HG02970 (cell line): ENCODE results near the gene IKBKG.
"Not testable (repeated sequence)": the region's sequence is repeated elsewhere in the genome, so short reads cannot be mapped to it uniquely, and the experiment has no call there.

Experiments
- ATAC-seq: cut with Tn5 transposase; IDR thresholded peaks from one replicate; pipeline ENCODE4 v1.9.1; 2021; ENCODE audit warnings: mild to moderate bottlenecking, moderate library complexity, moderate number of reproducible peaks; ENCODE audit not compliant: unreplicated experiment, low FRiP score

IKBKG gene

DNA sequence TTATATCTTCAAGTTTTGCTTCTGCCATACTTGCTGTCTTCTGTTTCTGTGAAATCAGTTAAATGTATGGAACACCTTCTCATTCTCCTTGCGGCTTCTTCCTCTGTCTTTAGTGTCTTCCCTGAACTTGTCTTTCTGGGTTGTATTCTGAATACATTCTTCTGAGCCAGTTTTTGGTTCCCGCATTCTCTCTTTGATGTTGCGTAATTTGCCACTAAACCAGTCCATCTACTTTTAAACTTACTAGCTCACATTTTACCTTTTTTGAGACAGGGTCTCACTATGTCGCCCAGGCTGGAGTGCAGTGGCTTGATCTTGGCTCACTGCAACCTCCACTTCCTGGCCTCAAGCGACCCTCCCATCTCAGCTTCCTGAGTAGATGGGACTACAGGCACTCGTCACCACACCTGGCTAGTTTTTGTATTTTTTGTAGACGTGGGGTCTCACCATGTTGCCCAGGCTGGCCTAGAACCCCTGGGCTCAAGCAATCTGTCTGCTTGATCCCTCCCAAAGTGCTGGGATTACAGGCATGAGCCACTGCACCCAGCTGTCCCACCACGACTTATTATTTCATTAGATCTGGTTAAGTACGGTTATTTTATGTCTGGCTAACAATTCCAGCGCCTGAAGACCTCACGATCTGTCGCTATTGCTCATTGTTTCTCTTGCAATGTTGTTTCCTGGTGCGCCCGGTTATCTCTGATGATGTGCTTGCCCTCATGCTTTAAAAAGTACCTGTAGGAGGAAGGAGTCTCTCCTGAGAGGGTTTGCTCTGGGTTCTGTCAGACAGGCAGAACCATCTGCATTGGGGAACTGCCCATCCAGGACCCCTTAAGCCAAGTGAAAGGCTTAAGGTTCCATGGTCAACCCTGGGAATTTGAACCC lies 21.6 kb upstream of the IKBKG start:
- no peak for ATAC-seq

DNA sequence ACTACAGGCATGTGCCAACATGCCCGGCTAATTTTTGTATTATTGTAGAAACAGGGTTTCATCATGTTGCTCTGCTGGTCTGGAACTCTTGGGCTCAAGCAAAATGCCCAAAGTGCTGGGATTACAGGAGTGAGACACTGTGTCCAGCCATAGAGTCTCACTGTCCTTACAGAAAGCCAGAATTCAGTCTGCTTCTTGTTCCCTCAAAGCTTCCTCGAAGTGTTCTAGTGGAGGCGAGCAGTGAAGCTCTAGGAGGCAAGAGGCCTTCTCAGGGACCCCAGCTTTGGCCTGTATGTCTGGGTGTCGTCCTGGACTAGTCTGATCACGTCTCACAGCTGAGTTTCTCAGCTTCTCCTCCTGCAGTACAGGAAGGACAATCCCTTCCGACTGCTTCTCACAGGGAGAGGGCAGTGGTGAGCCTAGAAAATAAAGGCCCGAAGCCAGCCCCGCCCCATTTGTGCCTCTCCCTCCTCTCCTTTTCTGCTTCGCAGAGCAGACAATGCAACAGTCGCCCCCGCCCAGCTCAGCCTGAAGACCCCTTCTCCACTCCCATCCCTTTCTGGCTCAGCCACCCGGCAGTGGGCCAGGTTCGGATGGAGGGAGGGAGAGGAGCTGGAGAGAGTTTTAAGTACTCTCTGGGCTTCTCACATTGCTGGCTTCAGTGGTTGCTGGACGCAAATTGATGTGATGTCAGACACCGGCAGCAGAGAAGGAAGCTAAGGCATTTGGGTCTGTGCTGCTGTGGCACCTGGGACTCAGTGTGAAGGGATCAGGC lies 20.3 kb upstream of the IKBKG start:
- no peak for ATAC-seq

DNA sequence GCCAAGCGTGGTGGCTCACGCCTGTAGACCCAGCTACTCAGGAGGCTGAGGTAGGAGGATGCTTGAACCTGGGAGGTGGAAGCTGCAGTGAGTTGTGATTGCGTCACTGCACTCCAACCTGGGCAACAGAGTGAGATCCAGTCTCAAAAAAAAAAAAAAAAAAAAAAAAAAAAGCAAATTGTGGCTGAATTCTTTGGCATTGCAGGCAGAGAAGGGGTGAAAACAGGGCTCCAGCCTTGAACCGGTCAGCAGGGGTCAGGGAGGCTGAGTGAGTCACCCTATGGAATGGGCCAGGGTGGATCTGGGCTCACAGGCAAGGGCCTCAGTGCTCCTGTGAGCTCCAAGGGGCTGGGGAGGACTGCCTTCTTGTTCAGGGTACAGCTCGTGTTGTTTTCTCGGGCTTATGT lies 18.2 kb upstream of the IKBKG start:
- no peak for ATAC-seq

DNA sequence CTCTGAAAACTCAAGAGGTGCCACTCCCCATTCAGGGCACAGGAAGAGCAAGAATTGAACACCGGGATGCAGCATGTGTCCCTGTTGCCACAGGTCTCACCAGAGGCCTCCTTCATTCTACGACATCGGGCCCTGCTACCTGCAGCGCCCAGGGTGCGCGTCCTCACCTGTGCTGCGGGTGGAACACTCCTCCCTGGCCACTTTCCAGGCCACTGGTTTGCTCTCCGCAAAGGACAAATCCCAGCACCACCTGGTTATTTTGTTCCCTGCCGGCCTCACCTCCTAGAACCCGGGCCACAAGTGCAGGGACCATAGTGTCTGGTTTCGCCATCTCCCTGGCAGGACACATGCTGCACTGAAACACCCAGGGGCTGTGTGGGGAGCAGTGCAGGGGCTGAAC lies 17.1 kb upstream of the IKBKG start:
- ATAC-seq: no peak

DNA sequence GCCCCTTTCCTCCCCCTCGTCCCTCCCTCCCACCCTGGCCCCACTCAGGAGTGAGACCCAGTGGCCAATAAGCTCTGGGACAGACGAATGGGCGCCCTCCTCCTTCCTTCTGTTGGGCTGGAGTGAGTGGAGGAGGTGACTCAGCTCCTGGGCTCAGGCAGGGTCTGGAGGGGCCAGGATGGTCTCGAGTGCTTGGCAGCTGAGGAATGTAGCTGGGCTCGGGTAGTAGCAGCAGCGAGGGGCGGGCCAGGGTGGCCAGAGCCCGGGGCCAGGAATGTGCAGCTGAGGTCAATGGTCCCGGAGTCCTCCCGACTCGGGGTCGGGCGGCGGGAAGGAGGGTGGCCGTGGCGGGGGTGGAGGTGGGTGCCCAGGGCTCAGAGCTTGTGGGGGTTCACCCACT lies 15.8 kb upstream of the IKBKG start:
- no peak for ATAC-seq

DNA sequence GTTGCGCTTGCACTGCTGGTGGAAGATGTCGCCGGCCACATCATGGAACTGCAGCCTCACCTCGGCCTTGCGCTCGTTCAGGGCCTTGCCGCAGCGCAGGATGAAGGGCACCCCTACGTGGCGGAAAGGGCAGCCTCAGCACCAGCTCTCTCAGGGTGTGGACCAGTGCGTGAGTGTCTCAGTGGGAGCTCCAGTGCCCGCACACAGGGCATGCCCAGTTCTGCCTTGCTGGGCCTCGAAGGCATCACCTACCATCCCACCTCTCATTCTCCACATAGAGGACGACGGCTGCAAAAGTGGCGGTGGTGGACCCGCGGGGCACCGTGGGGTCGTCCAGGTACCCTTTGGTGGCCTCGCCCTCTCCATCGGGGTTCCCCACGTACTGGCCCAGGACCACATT lies 14.7 kb upstream of the IKBKG start:
- no peak for ATAC-seq

DNA sequence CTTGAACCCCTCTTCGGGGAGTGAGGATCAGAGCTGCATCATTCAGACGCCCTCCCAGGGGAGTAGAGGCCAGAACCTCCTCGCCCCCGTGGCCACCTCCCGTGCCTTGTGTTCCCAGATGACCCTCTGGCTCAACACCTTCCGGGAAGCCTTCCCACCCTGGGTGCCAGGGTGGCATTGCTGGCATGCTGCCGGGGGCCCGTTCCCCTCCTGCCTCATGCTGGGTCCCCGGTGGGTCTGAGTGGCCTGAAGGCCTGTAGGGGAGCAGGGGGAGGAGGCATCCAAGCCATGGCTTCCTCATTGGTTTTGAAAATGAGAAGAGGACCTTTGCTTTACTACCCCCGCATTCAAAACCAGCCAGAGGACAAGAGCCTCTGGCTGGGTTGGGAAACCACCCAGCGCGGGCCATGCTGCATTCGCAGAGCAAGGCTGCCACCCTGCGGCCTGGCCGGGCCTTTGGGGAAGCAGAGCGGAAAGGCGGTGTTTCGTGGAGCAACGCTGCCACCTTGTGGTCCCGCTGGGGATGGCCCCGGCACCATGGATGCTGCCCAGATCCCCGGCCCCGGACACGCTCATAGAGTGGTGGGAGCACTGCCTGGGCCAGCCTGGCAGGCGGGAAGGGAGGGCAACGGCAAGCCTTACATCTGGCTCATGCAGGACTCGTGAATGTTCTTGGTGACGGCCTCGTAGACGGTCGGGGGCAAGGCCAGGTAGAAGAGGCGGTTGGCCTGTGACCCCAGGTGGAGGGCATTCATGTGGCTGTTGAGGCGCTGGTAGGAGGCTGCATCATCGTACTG lies 12.7 kb upstream of the IKBKG start:
- peak; percentile 66 for ATAC-seq

DNA sequence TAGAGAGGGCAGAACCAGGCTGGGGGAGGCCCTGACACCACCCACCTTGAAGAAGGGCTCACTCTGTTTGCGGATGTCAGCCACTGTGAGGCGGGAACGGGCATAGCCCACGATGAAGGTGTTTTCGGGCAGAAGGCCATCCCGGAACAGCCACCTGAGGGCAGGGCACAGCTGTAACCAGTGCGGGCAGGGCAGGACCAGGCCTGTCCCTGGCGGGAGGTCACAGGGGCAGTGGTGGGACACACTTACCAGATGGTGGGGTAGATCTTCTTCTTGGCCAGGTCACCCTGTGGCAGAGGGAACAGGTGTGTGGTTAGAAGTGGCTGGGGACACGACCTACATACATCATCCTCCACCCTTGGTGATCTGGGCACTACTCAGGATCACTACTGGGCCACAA lies 11.5 kb upstream of the IKBKG start:
- ATAC-seq: no peak

DNA sequence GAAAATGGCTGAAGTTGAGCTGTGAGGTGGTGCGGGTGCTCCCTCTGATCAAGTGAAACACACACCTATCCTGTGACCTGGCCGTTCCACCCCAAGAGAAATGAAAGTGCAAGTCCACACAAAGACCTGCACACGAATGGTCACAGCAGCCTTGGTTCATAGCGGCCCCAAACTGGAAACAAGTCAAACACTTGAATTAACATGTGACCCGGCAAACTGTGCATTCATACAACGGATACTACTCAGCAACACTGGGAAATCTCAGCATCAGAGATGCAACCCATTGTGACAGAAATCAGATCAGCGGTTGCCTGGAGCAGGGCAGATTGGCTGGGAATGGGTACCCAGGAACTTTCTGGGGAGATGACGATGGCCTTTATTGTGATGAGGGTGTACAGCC lies 8.3 kb upstream of the IKBKG start:
- ATAC-seq: no peak

DNA sequence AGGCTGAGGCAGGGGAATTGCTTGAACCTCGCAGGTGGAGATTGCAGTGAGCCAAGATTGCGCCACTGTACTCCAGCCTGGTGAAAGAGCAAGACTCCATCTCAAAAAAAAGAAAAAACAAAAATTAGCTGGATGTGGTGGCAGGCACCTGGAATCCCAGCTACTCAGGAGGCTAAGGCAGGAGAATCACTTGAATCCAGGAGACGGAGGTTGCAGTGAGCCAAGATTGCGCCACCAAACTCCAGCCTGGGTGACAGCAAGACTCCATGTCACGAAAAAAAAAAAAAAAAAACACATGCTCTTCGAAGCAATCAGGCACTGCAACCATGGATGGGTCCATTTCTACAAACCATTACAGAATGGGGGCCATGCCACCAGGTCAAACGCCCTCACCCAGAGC lies 7.1 kb upstream of the IKBKG start:
- not testable (repeated sequence) for ATAC-seq

DNA sequence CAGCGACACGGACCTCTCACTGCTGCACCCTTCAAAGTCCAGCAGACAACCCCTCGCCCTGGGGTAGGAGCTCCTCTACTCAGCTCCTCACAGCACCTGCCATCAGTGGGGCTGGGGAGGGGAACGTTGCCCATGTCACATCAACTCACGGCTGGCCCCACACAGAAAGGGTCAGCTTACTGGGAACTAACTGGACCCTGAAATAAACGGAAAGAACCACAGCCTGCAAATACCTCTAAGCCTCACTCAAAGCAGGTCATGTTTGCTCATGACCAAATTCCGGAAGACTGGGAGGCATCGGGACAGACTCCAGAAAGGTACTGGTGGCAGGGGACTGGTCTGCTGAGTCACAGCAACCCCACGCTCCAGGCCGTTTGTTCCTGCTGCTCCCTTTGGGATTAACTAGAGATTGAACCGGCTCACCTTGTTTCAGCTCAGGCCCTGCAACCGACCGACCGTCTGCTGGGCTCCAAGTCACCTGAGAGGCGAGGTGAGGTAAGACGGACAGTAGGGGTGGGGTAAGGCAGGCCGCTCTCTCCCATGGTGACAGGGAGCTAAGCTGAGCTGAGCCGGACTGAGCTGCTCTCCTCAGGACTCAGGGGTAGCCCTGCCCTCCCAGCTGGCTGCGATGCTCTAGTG lies 6.4 kb upstream of the IKBKG start:
- ATAC-seq: no peak

DNA sequence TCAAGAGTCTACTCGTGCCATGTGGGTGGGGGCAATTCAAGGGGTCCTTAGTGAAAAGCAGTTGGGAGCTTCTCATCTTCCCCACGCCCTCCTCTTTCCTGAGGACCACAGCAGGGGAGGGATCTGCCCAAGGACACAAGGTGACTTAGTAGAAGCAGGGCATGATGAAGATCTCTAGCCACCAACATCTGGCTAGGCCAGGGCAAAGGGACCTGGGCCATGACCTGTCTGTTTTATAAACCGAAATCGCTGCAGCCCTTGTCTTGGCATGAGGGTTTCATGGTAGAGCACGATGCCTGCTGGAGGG lies 5.9 kb upstream of the IKBKG start:
- no peak for ATAC-seq

DNA sequence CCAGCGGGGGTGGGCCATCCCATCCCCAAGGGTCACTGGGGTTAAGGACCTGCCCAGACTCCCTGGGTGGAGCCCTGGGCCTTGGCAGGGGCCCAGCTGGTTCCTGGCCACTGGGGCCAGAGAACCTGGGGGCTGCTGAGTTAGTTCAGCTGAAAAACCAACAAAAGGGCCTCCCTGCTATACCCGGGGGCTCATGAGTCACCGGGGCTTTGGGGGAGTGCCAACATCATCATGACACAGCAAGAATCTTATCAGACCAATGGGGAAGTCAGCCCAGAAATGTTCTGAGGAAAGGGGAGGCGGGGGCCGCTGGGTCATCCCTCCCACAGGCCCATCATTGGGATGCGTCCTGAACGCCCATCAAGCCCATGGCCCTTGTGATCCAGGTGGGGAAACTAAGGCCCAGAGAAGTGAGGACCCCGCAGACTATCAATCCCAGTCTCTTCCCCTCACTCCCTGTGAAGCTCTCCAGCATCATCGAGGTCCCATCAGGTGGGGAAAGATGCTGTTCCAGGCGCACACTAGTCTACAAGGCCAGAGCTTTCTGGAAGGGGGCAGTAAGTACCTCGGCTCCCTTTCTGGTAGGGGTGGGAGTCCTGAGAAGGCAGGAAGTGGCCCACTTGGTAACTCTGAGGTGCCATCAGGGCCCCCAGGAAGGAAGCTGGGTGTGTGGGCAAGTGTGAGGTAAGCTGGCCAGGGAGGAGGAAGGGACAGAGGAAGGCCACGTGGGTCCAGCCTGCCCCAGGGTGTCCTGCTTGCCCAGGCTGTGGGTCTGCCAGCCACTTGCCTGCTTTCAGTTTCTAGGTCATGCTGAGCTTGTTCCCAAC lies 5.3 kb upstream of the IKBKG start:
- ATAC-seq: no peak

DNA sequence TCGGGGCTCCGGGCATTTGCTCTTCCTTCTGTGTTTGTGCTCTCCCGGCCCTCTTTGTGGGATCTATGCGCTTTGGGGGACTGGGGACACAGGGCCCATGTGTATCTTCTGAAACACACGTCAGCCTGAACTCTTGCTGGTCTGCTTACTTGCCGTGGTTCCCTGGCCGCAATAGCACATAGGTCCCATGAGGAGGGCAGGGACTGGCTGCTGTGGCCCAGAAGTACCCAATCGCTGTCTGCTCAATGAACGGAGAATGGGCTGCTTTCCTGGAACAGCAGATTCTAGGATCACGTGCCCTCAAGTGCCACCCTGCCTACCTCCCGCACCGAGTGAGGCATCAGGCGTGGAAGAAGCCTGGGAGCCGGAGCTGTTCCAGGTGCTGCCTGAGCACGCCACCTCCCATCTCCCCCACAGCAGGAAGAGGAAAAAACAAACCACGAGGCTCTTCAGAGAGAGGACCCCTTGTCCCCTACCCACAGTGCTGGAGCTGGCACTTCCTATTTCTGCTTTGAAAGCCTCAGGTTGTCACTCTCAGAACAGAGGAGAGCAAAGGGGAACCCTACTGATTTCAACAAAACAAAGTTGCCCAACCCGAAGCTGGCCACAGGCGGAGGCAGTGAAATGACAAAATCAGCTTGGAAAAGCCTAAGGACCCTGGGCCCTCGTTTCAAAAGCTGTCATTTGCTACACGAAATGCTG lies 4.5 kb upstream of the IKBKG start:
- ATAC-seq: no peak

DNA sequence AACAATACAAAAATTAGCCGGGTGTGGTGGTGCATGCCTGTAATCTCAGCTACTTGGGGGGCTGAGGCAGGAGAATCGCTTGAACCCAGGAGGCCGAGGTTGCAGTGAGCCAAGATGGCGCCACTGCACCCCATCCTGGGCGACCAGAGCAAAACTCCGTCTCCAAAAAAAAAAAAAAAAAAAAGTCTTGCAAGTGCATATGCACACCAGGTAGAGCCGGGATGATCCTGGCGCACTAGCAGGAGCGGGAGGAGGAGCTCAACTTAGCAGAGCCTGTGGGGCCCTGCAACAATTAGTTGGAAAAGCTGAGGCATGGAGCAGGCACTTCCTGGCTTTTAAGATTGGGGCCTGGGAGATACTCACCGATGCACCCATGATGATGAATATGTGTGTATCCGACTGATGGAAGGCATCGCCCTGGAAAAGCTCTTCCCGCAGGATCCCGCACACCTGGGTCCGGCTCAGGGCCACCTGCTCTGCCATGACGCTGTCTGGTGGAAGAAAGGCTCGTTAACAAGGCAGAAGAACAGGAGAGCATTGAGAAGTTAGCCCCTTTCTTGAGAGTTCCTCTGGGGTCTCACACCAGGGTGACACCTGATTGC lies 1.6 kb upstream of the IKBKG start:
- no peak for ATAC-seq

DNA sequence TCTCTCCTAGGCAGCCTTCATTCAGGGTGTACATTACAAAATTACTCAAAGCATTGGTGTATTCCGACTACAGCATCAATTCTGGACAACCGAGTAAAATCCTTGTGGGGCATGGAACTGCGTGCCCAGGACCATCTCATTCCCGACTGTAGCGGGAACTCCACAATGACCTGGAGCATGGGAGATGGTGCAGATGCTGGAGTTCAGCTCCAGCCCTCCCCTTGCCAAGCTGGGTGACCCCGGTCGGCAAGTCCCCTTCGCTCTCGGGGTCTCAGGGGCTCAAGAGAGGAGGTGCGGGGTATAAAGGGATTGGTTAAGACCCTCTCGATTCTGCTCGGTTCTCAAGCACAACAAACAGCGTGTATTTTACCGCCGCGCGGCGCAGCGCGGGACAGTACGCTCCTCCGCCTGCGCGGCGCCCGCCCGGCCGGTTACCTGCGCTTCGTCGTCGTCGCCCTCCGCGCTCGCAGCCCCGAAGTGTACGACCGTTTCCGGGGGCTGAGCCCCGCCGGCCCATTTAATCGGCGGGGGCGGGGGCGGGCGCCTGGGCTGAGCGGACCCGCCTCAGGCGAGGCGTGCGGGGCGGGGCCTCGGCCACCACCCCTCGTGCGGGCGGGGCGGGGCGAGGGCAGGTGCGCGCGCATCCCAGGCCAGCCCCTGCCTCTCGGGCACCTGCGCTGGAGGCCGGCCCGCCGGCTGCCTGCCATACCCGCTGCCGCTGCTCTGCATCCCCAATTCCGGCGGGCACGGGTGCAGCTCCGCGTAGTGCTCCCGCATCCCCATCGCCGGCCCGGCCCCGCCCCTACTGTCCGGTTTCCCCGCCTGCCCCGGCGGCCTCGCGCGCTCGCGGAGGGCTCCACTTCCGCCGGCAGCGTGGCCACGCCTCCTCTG lies 821 bp upstream of the IKBKG start, which contains the start of gene G6PD:
Gene G6PD (minus strand): TSS at position 493 of the 891 bp plus-strand sequence. CDS start 691 bp downstream, outside the sequence.
- ATAC-seq: peak; percentile 41

DNA sequence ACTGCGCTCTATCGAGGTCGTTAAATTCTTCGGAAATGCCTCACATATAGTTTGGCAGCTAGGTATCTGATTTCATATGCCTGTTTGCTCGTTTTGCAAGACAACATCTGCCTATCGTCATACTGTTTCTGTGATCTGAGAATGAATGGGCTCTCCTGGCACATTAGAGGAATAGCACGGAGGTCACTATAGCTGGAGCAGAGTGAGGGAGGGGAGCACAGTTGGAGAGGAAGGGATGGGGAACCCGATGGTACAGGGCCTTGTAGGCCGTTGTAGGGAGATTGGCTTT lies 552 bp downstream of the IKBKG start:
- ATAC-seq: no peak

DNA sequence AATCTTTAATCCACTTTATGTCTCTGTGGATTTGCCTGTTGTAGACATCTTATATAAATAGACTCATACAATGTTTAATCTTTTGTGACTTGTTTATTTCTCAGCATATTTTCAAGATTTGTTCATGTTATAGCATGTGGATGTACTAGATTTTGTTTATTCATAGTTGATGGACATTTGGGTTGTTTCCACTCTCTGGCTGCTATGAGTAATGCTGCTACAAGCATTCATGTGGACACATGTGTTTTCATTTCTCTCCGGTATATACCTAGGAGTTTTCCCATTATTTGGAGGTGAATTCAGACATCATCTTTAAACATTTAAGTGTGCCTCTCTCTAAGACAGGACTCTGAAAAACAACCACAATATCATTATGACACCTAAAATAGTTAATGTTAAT lies 2.3 kb downstream of the IKBKG start:
- ATAC-seq: no peak
